HCT116 (cell line): ENCODE data around the gene TXNRD3. TPM values are rescaled to one million over a fixed set of nuclear protein-coding genes. Genes with fewer than 3 reads are reported as not detected.

Experiments
- ATAC-seq: fragments of 200-7000 bp; cut with Tn5 transposase; 2 replicates; pipeline ENCODE4 v1.9.1; 2020; ENCODE audit warnings: mild to moderate bottlenecking, moderate library complexity
- BruUV-seq: library from RNA; stranded (reverse); fragments of 400-500 nt; replicated peaks from 2 replicates; lab custom pipeline; 2021; lab: Mats Ljungman, UMichigan
- CTCF ChIA-PET: fragments of 300-600 bp; sonication (Branson Sonifier 250); formaldehyde crosslinking; loops from one replicate; lab custom pipeline; 2021; ENCODE audit warnings: antibody characterized with exemption; lab: Charles Lee
- POLR2A ChIA-PET: fragments of 300-600, 350-600 bp; sonication (Branson Sonifier 250); formaldehyde crosslinking; loops from one replicate; lab custom pipeline; 2021; ENCODE audit warnings: antibody characterized with exemption; lab: Charles Lee
- RAD21 ChIA-PET, 2 experiments: fragments of 300-600 bp; sonication (Branson Sonifier 250); formaldehyde crosslinking; loops; one replicate each; lab custom pipeline; 2023; ENCODE audit warnings: low total read pairs in 2 of 2; ENCODE audit not compliant: uncharacterized antibody in 2 of 2, unreplicated experiment in 2 of 2, low non-redundant PET in 1 of 2; lab: Charles Lee
- DNase-seq: peaks from one replicate; pipeline ENCODE4 v3.0.0-alpha.2; 2010; ENCODE audit warnings: low read depth, low spot score
- H2AFZ ChIP-seq: fragments of 200-600 bp; shearing (Covaris generic), sonication (generic); 2 replicates; pipeline ENCODE4 v1.6.1; 2017; ENCODE audit warnings: low read depth, mixed run types, mixed read lengths, antibody characterized with exemption, low read length; ENCODE audit not compliant: poor library complexity, severe bottlenecking
- H3K27ac ChIP-seq: 2 replicates; pipeline ENCODE4 v1.5.1; 2012; ENCODE audit warnings: low read depth, low read length
- H3K27me3 ChIP-seq: fragments of 200-600 bp; sonication (generic); 2 replicates; pipeline ENCODE4 v1.6.1; 2016; ENCODE audit warnings: mixed run types, low read length, mixed read lengths; ENCODE audit not compliant: insufficient read depth
- H3K36me3 ChIP-seq, 2 experiments: fragments of 200-500 bp in 1 of 2; fragments of 200-600 bp in 1 of 2; sonication (Bioruptor generic) in 1 of 2; sonication (generic) in 1 of 2; 2 replicates each; pipeline versions ENCODE4 v1.5.1 to v1.6.1; 2014 to 2016; ENCODE audit warnings: low read length in 2 of 2, inconsistent platforms in 1 of 2, mixed read lengths in 1 of 2, mixed run types in 1 of 2; ENCODE audit not compliant: insufficient read depth in 2 of 2, control insufficient read depth in 1 of 2
- H3K4me1 ChIP-seq, 2 experiments: fragments of 200-600 bp in 1 of 2; sonication (generic) in 1 of 2; 2 replicates each; pipeline versions ENCODE4 v1.5.1 to v1.6.1; 2012 to 2017; ENCODE audit warnings: low read length in 2 of 2, inconsistent platforms in 1 of 2, mild to moderate bottlenecking in 1 of 2, mixed read lengths in 1 of 2, mixed run types in 1 of 2, moderate library complexity in 1 of 2; ENCODE audit not compliant: insufficient read depth in 2 of 2, control insufficient read depth in 1 of 2
- H3K4me2 ChIP-seq: fragments of 200-600 bp; sonication (generic); 2 replicates; pipeline ENCODE4 v1.6.1; 2017; ENCODE audit warnings: mixed run types, low read length, mixed read lengths
- H3K4me3 ChIP-seq, 2 experiments: fragments of 200-600 bp in 1 of 2; sonication (generic) in 1 of 2; replicated peaks in 1 of 2; 2 replicates each; pipeline ENCODE4 v1.5.1; 2011 to 2016; ENCODE audit warnings: low read length in 2 of 2, control low read depth in 1 of 2, low read depth in 1 of 2, mild to moderate bottlenecking in 1 of 2, mixed read lengths in 1 of 2, mixed run types in 1 of 2
- H3K79me2 ChIP-seq: fragments of 200-600 bp; sonication (generic); 2 replicates; pipeline ENCODE4 v1.6.1; 2017; ENCODE audit warnings: mild to moderate bottlenecking, mixed run types, low read length, moderate library complexity, mixed read lengths; ENCODE audit not compliant: insufficient read depth
- H3K9ac ChIP-seq: fragments of 200-600 bp; sonication (generic); 2 replicates; pipeline ENCODE4 v1.6.1; 2016; ENCODE audit warnings: low read length, mixed read lengths
- H3K9me2 ChIP-seq: fragments of 200-600 bp; sonication (generic), shearing (Covaris generic); 2 replicates; pipeline ENCODE4 v1.6.1; 2017; ENCODE audit warnings: mixed run types, mild to moderate bottlenecking, moderate library complexity; ENCODE audit not compliant: insufficient read depth
- H3K9me3 ChIP-seq, 2 experiments: fragments of 200-500 bp in 1 of 2; fragments of 200-600 bp in 1 of 2; sonication (Bioruptor generic) in 1 of 2; sonication (generic) in 1 of 2; 2 replicates each; pipeline ENCODE4 v1.6.1; 2014 to 2017; ENCODE audit warnings: low read length in 2 of 2, mixed read lengths in 2 of 2, inconsistent platforms in 1 of 2, low read depth in 1 of 2, mild to moderate bottlenecking in 1 of 2, mixed run types in 1 of 2, moderate library complexity in 1 of 2; ENCODE audit not compliant: control insufficient read depth in 1 of 2, insufficient read depth in 1 of 2
- H4K20me1 ChIP-seq: fragments of 200-600 bp; sonication (generic), shearing (Covaris generic); 2 replicates; pipeline ENCODE4 v1.6.1; 2017; ENCODE audit warnings: mixed run types, mild to moderate bottlenecking, moderate library complexity; ENCODE audit not compliant: insufficient read depth
- CBX3 ChIP-seq: IDR thresholded peaks from 2 replicates; pipeline ENCODE4 v1.6.1; 2012; ENCODE audit warnings: low read depth
- EGR1 ChIP-seq: IDR thresholded peaks from 2 replicates; pipeline ENCODE4 v1.6.1; 2012; ENCODE audit warnings: low read depth
- ELF1 ChIP-seq: IDR thresholded peaks from 2 replicates; pipeline ENCODE4 v1.6.1; 2012; ENCODE audit warnings: low read depth, borderline replicate concordance
- EZH2phosphoT487 ChIP-seq: fragments of 200-600 bp; IDR thresholded peaks from 2 replicates; pipeline ENCODE4 v1.6.1; 2018; ENCODE audit warnings: antibody characterized with exemption, borderline replicate concordance
- FOSL1 ChIP-seq: IDR thresholded peaks from 2 replicates; pipeline ENCODE4 v1.6.1; 2012; ENCODE audit warnings: low read depth
- MAX ChIP-seq: IDR thresholded peaks from 2 replicates; pipeline ENCODE4 v1.6.1; 2012
- POLR2AphosphoS5 ChIP-seq: IDR thresholded peaks from 2 replicates; pipeline ENCODE4 v1.6.1; 2011; ENCODE audit warnings: mild to moderate bottlenecking, low read depth, low read length, moderate library complexity
- REST ChIP-seq: IDR thresholded peaks from 2 replicates; pipeline ENCODE4 v1.6.1; 2012; ENCODE audit warnings: low read depth
- SIN3A ChIP-seq: IDR thresholded peaks from 2 replicates; pipeline ENCODE4 v1.6.1; 2012; ENCODE audit warnings: low read depth
- SRF ChIP-seq: IDR thresholded peaks from 2 replicates; pipeline ENCODE4 v1.6.1; 2012; ENCODE audit warnings: low read depth
- TCF7L2 ChIP-seq: IDR thresholded peaks from 2 replicates; pipeline ENCODE4 v1.7.0; 2011; ENCODE audit warnings: borderline replicate concordance, inconsistent platforms; ENCODE audit not compliant: insufficient read depth, insufficient read length; ENCODE audit errors: extremely low read depth
- ZBTB33 ChIP-seq: IDR thresholded peaks from 2 replicates; pipeline ENCODE4 v1.6.1; 2011; ENCODE audit warnings: mild to moderate bottlenecking, low read length, moderate library complexity; ENCODE audit not compliant: insufficient replicate concordance; ENCODE audit errors: extremely low read depth
- ZFX ChIP-seq: fragments of 450-650 bp; IDR thresholded peaks from 2 replicates; pipeline ENCODE4 v1.6.1; 2017
- intact Hi-C: fragments of 100-400 bp; cut with micrococcal nuclease; formaldehyde crosslinking; loops from 2 replicates; pipeline ENCODE4 v1.10.0; 2022
- total RNA-seq: library from RNA; stranded (reverse); gene quantifications from one replicate; pipeline ENCODE4 v1.2.1, GENCODE V29; 2021; ENCODE audit not compliant: unreplicated experiment

Gene TXNRD3
- total RNA-seq, 1 experiment from 2014 or later = 19.3 TPM

GRCh38 chr3:126646674-126647073 lies 8.2 kb downstream of the TXNRD3 start:
- 0 out of 2 replicates have a peak, but pooled peaks cover 5% of the 10 kb centered on the region for H3K79me2 ChIP-seq
- no peaks in the 10 kb centered on the region for H3K9me3 ChIP-seq
- peaks cover 8 to 11% of the 10 kb centered on the region in 2 experiments; a peak in 3 of 4 replicates for H3K36me3 ChIP-seq
- ATAC-seq = no peak
- H2AFZ ChIP-seq = no peak overlapping the region
- no peak overlapping the region for H3K27ac ChIP-seq
- no peaks in the 10 kb centered on the region for H3K9me2 ChIP-seq
- ChIA-PET POLR2A (no interaction called here), RAD21 (no interaction called here), CTCF (no interaction called here)
- no peaks in the 10 kb centered on the region for H4K20me1 ChIP-seq
- H3K4me2 ChIP-seq = no peak overlapping the region
- TF ChIP-seq FOSL1 = no peak
- no peak for TF ChIP-seq MAX
- TF ChIP-seq ZFX = no peak
- TF ChIP-seq CBX3 = no peak
- TF ChIP-seq POLR2AphosphoS5 = no peak
- no peak for TF ChIP-seq EGR1
- TF ChIP-seq SIN3A = no peak
- no peak for TF ChIP-seq EZH2phosphoT487
- TF ChIP-seq SRF = no peak
- no peak for TF ChIP-seq ELF1
- TF ChIP-seq REST = no peak
- TF ChIP-seq TCF7L2 = no peak
- TF ChIP-seq ZBTB33 = no peak
- TF ChIP-seq, all 23 proteins: peak for 0
- H3K27me3 ChIP-seq = no peaks in the 10 kb centered on the region
- no TSS peak for BruUV-seq
- no peaks in the 10 kb centered on the region for H3K4me1 ChIP-seq
- no peak overlapping the region for H3K4me3 ChIP-seq
- no peak for DNase-seq
- intact Hi-C loops = no loop called here
- H3K9ac ChIP-seq = no peak overlapping the region
